ENCODE measurements around the gene CD72.
A peak's percentile ranks its signal among the peaks of the same experiment; 100 is the strongest.

Gene CD72, protein sequence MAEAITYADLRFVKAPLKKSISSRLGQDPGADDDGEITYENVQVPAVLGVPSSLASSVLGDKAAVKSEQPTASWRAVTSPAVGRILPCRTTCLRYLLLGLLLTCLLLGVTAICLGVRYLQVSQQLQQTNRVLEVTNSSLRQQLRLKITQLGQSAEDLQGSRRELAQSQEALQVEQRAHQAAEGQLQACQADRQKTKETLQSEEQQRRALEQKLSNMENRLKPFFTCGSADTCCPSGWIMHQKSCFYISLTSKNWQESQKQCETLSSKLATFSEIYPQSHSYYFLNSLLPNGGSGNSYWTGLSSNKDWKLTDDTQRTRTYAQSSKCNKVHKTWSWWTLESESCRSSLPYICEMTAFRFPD

GRCh38 chr9:35618325-35618727, at the start of gene CD72:
Gene CD72, minus strand, starts transcription at chr9:35618413. Its CDS starts 110 bp downstream, at chr9:35618303.
- no peak for DNase-seq

GRCh38 chr9:35667939-35668338, 49.7 kb upstream of the CD72 start:
- DNase-seq, result no peak

- DNase-seq, result no peak
Observed at GRCh38 chr9:35666549-35666948, 48.3 kb upstream of the CD72 start.

DNA sequence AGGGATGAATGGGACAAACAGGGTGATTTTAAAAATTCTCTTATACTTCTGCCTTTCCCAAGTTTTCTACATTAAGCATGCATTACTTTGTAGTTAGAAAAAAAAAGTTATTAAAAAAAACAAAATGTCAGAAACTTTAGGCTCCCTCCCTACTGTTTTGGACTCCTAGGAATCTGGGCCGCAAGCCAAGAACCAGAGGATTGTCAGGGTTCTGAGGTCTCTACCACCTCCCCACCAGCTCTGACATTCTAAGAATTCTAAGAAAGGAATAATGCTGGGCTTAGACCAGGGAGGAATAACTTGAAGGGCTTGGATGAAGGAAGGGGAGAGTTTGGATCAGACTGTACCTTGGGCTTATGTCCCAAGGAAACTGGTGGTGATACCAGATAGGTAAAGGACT, 47.8 kb upstream of the CD72 start:
- DNase-seq, result no peak

- DNase-seq, result no peak
Observed at GRCh38 chr9:35665471-35665818, 47.2 kb upstream of the CD72 start.

DNA sequence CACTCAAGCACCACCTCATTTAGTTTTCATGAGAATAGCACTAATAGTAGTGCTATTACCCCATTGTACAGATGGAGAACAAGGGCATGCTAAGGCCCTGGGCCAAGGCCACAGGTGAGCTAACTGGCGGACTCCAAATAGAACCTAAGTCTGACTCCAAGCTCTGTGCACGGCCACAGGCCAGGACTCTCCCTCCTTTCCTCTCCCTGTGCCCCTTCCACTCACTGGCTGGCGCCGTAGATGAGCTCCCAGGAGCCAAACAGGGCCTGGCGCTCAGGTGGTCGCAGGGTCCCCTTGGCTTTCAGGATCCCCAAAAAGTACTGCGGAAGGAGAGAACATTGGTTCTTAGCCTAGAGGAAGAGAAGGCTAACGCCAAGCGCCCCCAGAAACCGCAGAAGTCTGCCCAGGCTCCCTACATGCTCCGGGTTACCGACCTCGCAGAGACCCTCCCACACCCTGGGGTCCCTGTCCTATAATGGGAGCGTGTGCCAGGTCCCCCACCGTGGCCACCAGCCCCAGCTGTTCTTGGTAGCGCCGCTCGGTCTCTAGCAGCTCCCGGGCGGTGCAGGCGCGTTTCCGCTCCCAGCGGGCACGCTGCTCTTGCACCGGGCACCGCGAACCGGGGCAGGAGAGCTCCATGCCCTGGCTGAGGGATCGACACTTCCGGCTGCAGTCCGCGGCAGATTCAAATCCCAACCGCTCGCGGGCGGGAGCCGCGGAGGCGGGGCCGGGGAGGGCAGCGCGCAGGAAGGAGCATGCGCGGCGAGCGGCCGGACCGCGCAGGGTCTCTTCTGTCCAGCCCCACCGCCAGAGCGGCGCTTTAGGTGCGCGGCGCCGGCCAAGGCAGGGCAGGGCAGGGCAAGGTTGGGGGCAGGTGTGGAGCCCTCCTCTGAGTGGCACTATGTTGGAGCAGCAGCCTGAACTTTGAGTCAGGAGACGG, 46.6 kb upstream of the CD72 start, which contains the start of gene ARHGEF39:
TSS of gene ARHGEF39 (minus strand) at position 665 of the 940 bp plus-strand sequence. CDS start at position 639, 26 bp downstream.
- peak; percentile 85 for DNase-seq

DNA sequence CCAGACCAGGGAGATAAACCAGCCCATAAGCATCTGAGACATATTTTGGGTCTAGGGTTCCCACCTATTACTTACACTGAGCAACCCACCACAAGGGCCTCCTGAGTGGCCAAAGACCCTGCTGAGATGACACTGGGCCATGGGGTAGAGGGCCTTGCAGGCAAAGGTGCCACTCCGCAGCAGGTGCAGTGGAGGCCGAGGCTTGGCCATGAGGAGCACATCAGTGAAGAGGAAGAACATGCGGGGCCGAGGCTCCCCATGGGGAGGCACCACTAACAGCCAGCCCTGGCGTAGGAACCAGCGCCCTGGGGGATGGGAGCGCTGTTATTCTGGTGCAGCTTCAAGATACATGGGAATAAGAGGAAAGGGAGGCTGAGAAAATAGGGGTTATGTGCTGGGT, 44.2 kb upstream of the CD72 start:
- no peak for DNase-seq

DNA sequence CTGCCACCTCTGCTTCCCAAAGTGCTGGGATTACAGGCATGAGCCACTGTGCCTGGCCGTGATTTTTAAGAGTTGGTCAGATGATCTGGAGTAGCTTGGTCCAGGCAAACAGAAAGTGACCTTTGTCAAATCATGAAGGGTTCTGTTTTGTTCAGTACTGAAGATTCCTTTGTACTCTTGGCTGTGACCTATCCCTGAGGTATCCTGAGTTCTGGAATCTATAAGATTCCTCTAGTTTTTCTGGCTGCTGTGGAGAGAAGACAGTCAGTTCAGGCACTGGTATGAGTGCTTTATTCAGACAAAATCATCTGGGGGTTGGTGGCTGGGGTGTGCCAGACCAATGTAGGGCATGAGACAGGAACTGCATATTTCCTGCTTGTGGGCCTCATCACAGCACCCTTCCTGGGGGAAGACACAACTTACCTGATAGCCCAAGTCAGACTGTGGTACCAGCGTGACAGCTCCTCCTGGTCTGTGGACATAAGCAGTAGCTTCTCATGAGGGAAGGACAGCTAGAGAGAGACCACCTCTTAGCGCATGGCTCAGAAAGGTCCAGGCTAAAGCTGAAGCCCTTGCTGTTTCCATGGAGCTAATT, 43.6 kb upstream of the CD72 start:
- DNase-seq, result no peak

DNA sequence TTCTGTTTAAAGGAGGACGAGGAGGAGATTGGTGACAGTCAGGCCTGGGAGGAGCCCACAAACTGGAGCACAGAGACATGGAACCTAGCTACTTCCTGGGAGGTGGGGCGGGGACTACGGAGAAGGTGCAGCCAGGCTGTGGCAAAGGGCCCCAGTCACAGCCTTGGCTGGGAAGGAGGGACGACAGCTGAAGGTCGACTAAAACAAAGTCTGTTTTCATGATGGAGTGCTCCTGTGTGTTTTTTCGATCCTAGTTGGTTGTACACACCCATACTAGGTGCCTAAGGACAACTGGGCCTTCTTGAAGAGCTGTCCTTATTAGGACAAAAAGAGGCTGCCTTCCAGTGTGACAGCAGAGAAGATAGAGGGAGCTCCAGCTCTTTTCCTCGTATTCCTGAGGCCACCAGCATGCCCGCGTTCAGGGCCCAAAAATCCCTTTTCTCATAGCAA, 42.8 kb upstream of the CD72 start:
- DNase-seq, result peak; percentile 4

DNA sequence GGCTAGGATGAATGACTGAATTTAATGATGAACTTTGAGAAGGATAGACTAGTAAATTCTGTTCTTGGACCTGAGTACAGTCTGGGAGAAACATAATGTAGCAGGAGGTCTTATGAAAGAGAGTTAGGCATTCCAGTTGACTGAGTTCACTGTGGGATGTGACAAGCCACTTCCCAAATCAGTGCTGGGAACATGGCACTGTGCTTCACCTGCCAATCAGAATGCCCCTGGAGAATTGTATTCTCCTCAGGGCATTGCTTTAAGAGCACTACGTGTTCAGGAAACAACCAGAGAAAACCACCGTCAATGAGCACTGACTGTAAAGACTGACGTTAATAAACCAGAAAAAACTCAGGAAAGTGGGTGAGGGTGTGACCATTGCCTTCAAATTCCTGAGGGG, 41.1 kb upstream of the CD72 start:
- no peak for DNase-seq

- peak; percentile 20 for DNase-seq
Observed at GRCh38 chr9:35658968-35659220, 40.7 kb upstream of the CD72 start.

DNA sequence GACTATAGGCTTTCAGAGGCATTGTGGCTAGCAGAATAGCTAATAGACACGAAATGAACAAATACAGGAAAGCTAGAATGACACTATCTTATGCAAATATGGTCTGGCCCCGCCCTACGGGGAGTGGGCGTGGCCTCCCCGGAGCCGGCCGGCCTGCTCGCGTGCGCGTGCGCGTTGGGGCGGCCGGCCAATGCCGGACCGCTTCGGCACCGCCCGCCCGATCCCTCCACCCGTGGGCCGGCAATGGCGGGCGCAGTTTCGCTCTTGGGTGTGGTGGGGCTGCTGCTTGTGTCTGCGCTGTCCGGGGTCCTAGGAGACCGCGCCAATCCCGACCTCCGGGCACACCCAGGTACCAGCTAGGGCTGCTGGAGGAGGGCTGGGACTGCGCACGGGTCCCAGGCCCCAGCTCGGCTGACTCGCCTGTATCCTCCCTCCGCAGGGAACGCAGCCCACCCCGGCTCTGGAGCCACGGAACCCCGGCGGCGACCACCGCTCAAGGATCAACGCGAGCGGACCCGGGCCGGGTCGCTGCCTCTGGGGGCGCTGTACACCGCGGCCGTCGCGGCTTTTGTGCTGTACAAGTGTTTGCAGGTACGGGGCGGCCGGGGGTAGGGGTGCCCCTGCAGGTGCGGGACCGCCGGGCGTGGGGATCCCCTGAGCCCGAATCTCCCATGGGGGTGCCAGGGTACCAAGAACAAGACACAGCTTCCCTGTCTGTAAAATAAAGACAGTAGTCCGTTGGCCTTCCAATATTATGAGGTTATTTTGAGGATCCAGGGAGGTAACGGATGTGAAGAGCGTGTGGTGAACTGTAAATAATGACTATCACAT, 40.1 kb upstream of the CD72 start, which contains the start of gene CCDC107:
TSS of gene CCDC107 (plus strand) at position 156 of the 831 bp plus-strand sequence. CDS start at position 244, 88 bp downstream.
- DNase-seq, result peak; percentile 76

DNA sequence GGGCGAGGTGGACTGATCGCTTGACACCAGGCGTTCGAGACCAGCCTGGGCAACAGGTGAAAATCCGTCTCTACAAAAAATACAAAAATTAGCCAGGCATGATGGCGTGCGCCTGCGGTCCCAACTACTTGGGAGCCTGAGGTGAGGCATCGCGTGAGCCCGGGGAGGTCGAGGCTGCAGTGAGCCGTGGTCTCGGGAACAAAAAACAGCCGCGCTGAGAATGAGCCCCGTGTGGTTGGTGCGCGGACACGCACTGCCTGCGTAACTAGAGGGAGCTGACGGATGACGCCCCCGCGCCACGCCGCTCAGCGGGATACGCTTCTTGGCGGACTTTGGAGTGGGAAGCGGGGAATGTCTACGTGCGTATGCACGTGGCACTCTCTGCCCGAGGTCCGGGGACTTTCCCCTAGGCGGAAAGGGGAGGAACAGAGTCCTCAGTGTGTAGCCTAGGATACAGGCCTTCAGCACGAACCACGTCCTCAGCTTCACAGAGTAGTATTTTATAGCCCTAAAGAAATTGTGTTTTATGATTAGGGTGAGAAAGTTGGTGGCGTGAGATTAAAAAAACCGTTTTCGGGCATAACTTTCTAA, 39.4 kb upstream of the CD72 start, which contains the start of gene RMRP:
TSS of gene RMRP (minus strand) at position 474 of the 591 bp plus-strand sequence.
- peak; percentile 96 for DNase-seq

DNA sequence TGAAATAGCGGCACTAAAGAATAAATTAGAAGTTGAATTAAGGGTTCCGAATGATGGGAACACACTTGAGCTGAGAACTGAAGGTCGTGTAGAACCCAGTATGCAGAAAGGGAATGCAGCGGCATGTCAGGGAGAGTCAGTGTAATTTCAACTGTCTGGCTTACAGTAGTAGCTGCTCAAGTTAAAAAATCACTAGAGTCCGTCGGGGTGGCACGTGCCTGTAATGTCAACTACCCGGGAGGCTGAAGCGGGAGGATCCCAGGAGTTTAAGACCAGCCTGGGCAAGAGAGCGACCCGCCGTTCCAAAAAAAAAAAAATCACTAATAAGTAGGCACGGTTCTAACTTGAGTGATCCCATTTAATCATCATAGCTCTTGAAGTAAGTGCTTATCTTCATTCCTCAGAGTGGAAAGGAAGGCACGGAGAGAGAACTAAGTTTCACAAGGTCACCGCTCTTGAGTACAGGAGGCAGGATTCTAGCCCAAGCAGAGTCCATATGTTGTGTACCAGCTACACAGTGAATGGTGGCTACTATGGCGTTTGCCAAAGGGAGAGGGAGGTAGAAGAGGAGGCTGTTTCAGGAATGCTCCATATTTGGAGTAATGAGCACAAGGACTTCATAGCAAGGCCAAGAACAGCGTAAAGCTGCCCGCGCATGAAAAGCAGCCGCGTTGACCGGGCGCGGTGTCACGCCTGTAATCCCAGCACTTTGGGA, 38.8 kb upstream of the CD72 start:
- no peak for DNase-seq

DNA sequence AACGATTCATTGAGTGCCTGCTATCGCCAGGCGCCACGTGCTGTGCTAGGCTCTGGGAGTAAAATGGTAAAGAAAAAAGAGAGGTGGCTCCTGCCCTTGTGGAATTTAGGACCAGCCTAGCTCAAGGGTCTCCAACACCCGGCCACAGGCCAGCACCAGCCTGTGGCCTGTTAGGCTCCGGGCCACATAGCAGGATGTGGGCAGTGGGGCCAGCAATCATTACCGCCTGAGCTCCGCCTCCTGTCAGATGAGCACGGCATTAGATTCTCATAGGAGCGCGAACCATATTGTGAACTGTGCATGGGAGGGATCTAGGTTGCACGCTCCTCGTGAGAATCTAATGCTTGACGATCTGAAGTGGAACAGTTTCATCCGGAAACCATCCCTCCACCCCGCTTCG, 38.1 kb upstream of the CD72 start:
- no peak for DNase-seq

DNA sequence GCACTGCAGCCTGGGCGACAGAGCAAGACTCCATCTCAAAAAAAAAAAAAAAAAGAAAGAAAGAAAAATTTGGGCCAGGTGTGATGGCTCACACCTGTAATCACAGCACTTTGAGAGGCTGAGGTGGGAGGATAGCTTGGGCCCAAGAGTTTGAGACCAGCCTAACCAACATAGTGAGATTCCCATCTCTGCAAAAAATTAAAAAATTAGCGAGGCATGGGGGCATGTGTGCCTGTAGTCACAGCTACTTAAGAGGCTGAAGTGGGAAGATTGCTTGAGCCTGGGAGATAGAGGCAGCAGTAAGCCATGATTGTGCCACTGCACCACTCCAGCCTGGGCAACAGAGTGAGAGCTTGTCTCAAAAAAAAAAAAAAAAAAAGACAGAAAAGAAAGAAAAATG, 35.4 kb upstream of the CD72 start:
- no peak for DNase-seq

GRCh38 chr9:35652829-35653209, 34.6 kb upstream of the CD72 start:
- no peak for DNase-seq

GRCh38 chr9:35651956-35652828, 34.0 kb upstream of the CD72 start:
- DNase-seq, result no peak

DNA sequence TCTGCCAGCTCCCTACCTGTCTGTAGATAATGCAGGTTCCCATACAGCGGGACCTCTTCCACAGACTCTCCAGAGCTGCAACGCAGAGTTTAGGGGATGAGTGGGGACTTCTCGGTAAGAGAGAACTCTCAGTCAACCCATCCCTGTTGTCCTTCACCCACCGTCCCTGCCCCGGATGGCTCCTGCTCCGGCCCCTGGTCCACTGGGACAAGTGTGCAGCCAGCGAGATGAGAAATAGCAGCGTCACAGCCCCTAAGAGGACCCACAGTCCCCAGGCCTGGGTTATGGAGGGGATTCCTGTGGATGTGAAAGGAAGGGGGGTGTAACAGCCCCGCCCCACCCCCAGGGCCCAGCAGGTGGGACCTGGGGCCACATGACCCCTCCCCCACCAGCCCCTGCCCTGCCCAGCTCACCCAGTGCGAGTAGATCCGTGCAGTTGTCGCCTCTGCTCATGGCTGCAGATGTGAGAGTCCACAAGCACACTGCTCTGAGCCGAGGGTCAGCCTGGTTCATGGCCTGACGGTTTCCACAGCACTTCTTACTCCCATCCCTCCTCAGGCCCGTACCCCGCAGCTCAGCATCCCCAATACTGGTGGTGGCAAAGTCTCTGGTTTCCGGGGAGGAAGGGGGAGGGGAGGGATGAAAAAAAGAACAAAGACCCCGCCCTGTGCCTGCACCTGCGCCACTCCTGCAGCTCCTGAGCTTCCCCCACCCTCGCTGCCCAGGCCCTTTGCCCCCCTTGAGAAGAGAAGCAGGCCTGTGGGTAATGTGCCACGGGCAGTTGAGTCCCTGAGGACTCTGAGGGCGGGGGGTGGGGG, 32.3 kb upstream of the CD72 start, which contains the start of gene SIT1:
TSS of gene SIT1 (minus strand) at position 591 of the 818 bp plus-strand sequence. CDS start at position 513, 78 bp downstream.
- no peak for DNase-seq
